NCI-H748 treated with DMSO at 0.1 percent for 48 hours (cell line): ENCODE data around the gene SMIM32.
A peak's percentile ranks its signal among the peaks of the same experiment; 100 is the strongest.

Experiments used
- DNase-seq: peaks from one replicate; lab custom pipeline; 2025; lab: John Stamatoyannopoulos, UW

SMIM32 gene

GRCh38 chr5:136186796-136187195 is 6.2 kb downstream of the SMIM32 start:
- DNase-seq: no peak

- no peak for DNase-seq
Observed at GRCh38 chr5:136185974-136186665, 6.8 kb downstream of the SMIM32 start.

- no peak for DNase-seq
Observed at GRCh38 chr5:136182618-136183017, 10.3 kb downstream of the SMIM32 start.

- peak; percentile 25 for DNase-seq
Observed at GRCh38 chr5:136174021-136174659, 18.8 kb downstream of the SMIM32 start.

GRCh38 chr5:136169218-136169617 is 23.7 kb downstream of the SMIM32 start:
- no peak for DNase-seq

- DNase-seq: no peak
Observed at GRCh38 chr5:136166909-136167308, 26.1 kb downstream of the SMIM32 start.

GRCh38 chr5:136164226-136164625 is 28.7 kb downstream of the SMIM32 start:
- DNase-seq: no peak

GRCh38 chr5:136162008-136162407 is 31.0 kb downstream of the SMIM32 start:
- no peak for DNase-seq

- DNase-seq: no peak
Observed at GRCh38 chr5:136159457-136159856, 33.5 kb downstream of the SMIM32 start.

- no peak for DNase-seq
Observed at GRCh38 chr5:136157514-136157913, 35.4 kb downstream of the SMIM32 start.

GRCh38 chr5:136155761-136156160 is 37.2 kb downstream of the SMIM32 start:
- no peak for DNase-seq

- no peak for DNase-seq
Observed at GRCh38 chr5:136155078-136155477, 37.9 kb downstream of the SMIM32 start.

GRCh38 chr5:136153581-136154236 is 39.3 kb downstream of the SMIM32 start:
- DNase-seq: no peak

- DNase-seq: no peak
Observed at GRCh38 chr5:136149891-136150290, 43.1 kb downstream of the SMIM32 start.

- DNase-seq: no peak
Observed at GRCh38 chr5:136147632-136148031, 45.3 kb downstream of the SMIM32 start.

GRCh38 chr5:136146201-136146600 is 46.8 kb downstream of the SMIM32 start:
- no peak for DNase-seq

GRCh38 chr5:136145030-136145429 is 47.9 kb downstream of the SMIM32 start:
- DNase-seq: no peak

GRCh38 chr5:136143763-136144162 is 49.2 kb downstream of the SMIM32 start:
- DNase-seq: no peak

- no peak for DNase-seq
Observed at GRCh38 chr5:136143312-136143711, 49.6 kb downstream of the SMIM32 start.

- no peak for DNase-seq
Observed at GRCh38 chr5:136141561-136141960, 51.4 kb downstream of the SMIM32 start.
